Endothelial cell of umbilical vein (primary cell): ENCODE measurements around the gene DHX30. TPM values are rescaled to one million over a fixed set of nuclear protein-coding genes. Genes with fewer than 3 reads are reported as not detected.

Experiments
- BruUV-seq: library from RNA; stranded (reverse); fragments of 400-500 nt; replicated peaks from 2 replicates; lab custom pipeline; 2021; lab: Mats Ljungman, UMichigan
- CTCF ChIA-PET: fragments of 300-600, 350-600 bp; sonication (Branson Sonifier 250); formaldehyde crosslinking; loops from one replicate; lab custom pipeline; 2021; ENCODE audit warnings: antibody characterized with exemption, inconsistent platforms; lab: Charles Lee
- POLR2A ChIA-PET: fragments of 300-600, 350-600 bp; sonication (Branson Sonifier 250); formaldehyde crosslinking; loops from one replicate; lab custom pipeline; 2021; ENCODE audit warnings: antibody characterized with exemption, inconsistent platforms; lab: Charles Lee
- DNase-seq: peaks from one replicate; pipeline ENCODE4 v3.0.0-alpha.2; 2011; ENCODE audit warnings: low read depth, low spot score
- FAIRE-seq: peaks from 2 replicates; lab custom pipeline; 2011; peaks lifted over from hg19 to GRCh38; lab: Jason Lieb, UNC
- H2AFZ ChIP-seq: 2 replicates; pipeline ENCODE4 v1.6.0; 2012; ENCODE audit warnings: low read depth, low read length, control low read depth, inconsistent platforms
- H3K27ac ChIP-seq: 2 replicates; pipeline ENCODE4 v1.5.1; 2011; ENCODE audit warnings: low read depth, mild to moderate bottlenecking, control low read depth, low read length, moderate library complexity; ENCODE audit not compliant: insufficient read depth
- H3K27me3 ChIP-seq, 2 experiments: 2 replicates each; pipeline versions ENCODE4 v1.6.0 to v1.6.1; 2011; ENCODE audit warnings: low read length in 2 of 2, mixed read lengths in 1 of 2; ENCODE audit not compliant: control insufficient read depth in 2 of 2, insufficient read depth in 2 of 2
- H3K36me3 ChIP-seq, 2 experiments: 2 replicates in 1 of 2; 3 replicates in 1 of 2; pipeline ENCODE4 v1.5.1; 2011; ENCODE audit warnings: low read length in 2 of 2, mild to moderate bottlenecking in 1 of 2, moderate library complexity in 1 of 2; ENCODE audit not compliant: control insufficient read depth in 2 of 2, insufficient read depth in 2 of 2; ENCODE audit errors: extremely low read depth in 1 of 2
- H3K4me1 ChIP-seq: 3 replicates; pipeline ENCODE4 v1.5.1; 2011; ENCODE audit warnings: mild to moderate bottlenecking, low read length; ENCODE audit not compliant: control insufficient read depth, insufficient read depth; ENCODE audit errors: extremely low read depth
- H3K4me2 ChIP-seq: 2 replicates; pipeline ENCODE4 v1.6.1; 2011; ENCODE audit warnings: low read length, control low read depth, mixed read lengths; ENCODE audit not compliant: insufficient read depth
- H3K4me3 ChIP-seq, 3 experiments: fragments of 200-600 bp in 1 of 3; sonication (generic), shearing (Covaris generic) in 1 of 3; replicated peaks in 1 of 3; 2 replicates each; pipeline ENCODE4 v1.5.1; 2011 to 2016; ENCODE audit warnings: control low read depth in 3 of 3, low read length in 3 of 3, mild to moderate bottlenecking in 2 of 3, inconsistent platforms in 1 of 3, low read depth in 1 of 3, moderate library complexity in 1 of 3; ENCODE audit not compliant: insufficient read depth in 1 of 3
- H3K79me2 ChIP-seq: 2 replicates; pipeline ENCODE4 v1.6.0; 2012; ENCODE audit warnings: low read length, inconsistent platforms; ENCODE audit not compliant: control insufficient read depth, insufficient read depth
- H3K9ac ChIP-seq: replicated peaks from 2 replicates; pipeline ENCODE3; 2011; ENCODE audit warnings: low read length, control low read depth; ENCODE audit not compliant: insufficient read depth; ENCODE audit errors: extremely low read depth
- H3K9me1 ChIP-seq: replicated peaks from 3 replicates; pipeline ENCODE4 v1.6.0; 2011; ENCODE audit warnings: mild to moderate bottlenecking, low read length; ENCODE audit not compliant: control insufficient read depth, insufficient read depth; ENCODE audit errors: extremely low read depth
- H3K9me3 ChIP-seq: replicated peaks from 2 replicates; pipeline ENCODE4 v1.5.1; 2012; ENCODE audit warnings: low read length, inconsistent platforms; ENCODE audit not compliant: control insufficient read depth, insufficient read depth
- H4K20me1 ChIP-seq: replicated peaks from 2 replicates; pipeline ENCODE3; 2011; ENCODE audit warnings: mild to moderate bottlenecking, low read length; ENCODE audit not compliant: control insufficient read depth, insufficient read depth; ENCODE audit errors: extremely low read depth
- EZH2 ChIP-seq: IDR thresholded peaks from 2 replicates; pipeline ENCODE4 v1.6.1; 2012; ENCODE audit warnings: borderline replicate concordance, low read depth, mild to moderate bottlenecking, moderate library complexity, low read length, inconsistent platforms; ENCODE audit not compliant: severe bottlenecking
- FOS ChIP-seq: IDR thresholded peaks from 2 replicates; pipeline ENCODE4 v1.6.1; 2011; ENCODE audit warnings: mild to moderate bottlenecking, low read length, moderate library complexity, borderline replicate concordance; ENCODE audit not compliant: insufficient read depth
- GATA2 ChIP-seq: IDR thresholded peaks from 2 replicates; pipeline ENCODE4 v1.7.0; 2011; ENCODE audit warnings: low read depth, mild to moderate bottlenecking, moderate library complexity, mixed read lengths, low read length; ENCODE audit not compliant: insufficient read length, insufficient read depth
- JUN ChIP-seq: IDR thresholded peaks from 2 replicates; pipeline ENCODE4 v1.6.1; 2011; ENCODE audit warnings: borderline replicate concordance, low read depth; ENCODE audit not compliant: insufficient read length, insufficient read depth
- POLR2AphosphoS5 ChIP-seq: IDR thresholded peaks from 2 replicates; pipeline ENCODE4 v1.6.1; 2012; ENCODE audit warnings: low read depth, mild to moderate bottlenecking, control low read depth, low read length, moderate library complexity; ENCODE audit not compliant: insufficient read depth
- dilution Hi-C: fragments of 300-500 bp; cut with MboI; formaldehyde crosslinking; loops from one replicate; pipeline ENCODE4 v1.15.0; 2019; ENCODE audit warnings: low sequenced_read_pairs; ENCODE audit not compliant: extremely low pct_ligation_motif_present
- intact Hi-C: fragments of 100-400 bp; cut with micrococcal nuclease; formaldehyde crosslinking; loops from one replicate; pipeline ENCODE4 v1.10.0; 2022
- polyA plus RNA-seq, 4 experiments: library from polyadenylated mRNA; depleted of rRNA in 3 of 4; stranded (reverse) in 3 of 4; unstranded in 1 of 4; fragments of >200 nt; gene quantifications; 2 replicates each; pipeline versions ENCODE4 v1.2.1 to v1.2.3, GENCODE V29; 2011 to 2012; ENCODE audit warnings: missing spikeins in 1 of 4
- total RNA-seq: library from RNA; stranded (reverse); gene quantifications from 2 replicates; pipeline ENCODE4 v1.2.3, GENCODE V29; 2021
- TF ChIP-seq, protein P1 (sequence below): IDR thresholded peaks from 2 replicates; pipeline ENCODE4 v1.6.1; 2011; ENCODE audit not compliant: insufficient read depth, insufficient read length

The DHX30 gene
- total and polyA plus RNA-seq, 2 donors (not counting 3 experiments of a cell fraction or from before 2014, with no cell fraction given), result 79.0 to 86.9 TPM

DNA sequence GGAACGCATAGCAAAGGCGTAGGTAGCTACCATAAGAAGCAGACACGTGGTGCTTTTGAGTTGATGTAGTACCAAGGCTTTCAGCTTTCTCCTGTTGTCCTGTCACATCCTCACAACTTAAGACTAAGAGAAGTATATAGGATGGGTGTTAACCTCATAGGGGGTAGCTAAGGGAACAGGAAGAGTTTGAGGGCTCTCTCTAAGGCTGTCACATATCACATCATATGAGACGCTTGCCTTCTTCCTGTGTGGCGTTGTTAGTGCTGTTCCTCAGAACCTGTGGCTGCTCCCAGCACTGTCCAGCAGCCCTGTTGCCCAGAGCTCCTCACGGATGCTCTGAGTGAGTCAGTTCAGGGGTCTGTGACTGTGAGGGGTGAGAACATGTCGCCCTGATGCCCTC lies 14.7 kb downstream of the DHX30 start:
- Histone ChIP-seq H3K4me2 (no peak overlapping the region), H3K9ac (no peak overlapping the region), H3K9me3 (no peaks in the 10 kb centered on the region), H3K36me3 (peaks cover 2 to 10% of the 10 kb centered on the region in 2 experiments), H3K27ac (no peak overlapping the region), H4K20me1 (no peaks in the 10 kb centered on the region), H2AFZ (no peak overlapping the region), H3K4me3 (no peak overlapping the region), H3K79me2 (no peaks in the 10 kb centered on the region), H3K27me3 (no peaks in the 10 kb centered on the region), H3K4me1 (no peaks in the 10 kb centered on the region), H3K9me1 (no peaks in the 10 kb centered on the region)
- DNase-seq (no peak), FAIRE-seq (no peak)
- no TSS peak for BruUV-seq
- dilution Hi-C loops, result no loop called here
- CTCF ChIA-PET, result interaction anchor here (1.5 kb wide), 1 partner anchor 334 kb away, joined by 4 read pairs; no protein-coding TSS in a partner anchor
- TF ChIP-seq EZH2 (no peak), GATA2 (no peak), FOS (no peak), POLR2AphosphoS5 (no peak), JUN (no peak)
- TF ChIP-seq, protein P1, sequence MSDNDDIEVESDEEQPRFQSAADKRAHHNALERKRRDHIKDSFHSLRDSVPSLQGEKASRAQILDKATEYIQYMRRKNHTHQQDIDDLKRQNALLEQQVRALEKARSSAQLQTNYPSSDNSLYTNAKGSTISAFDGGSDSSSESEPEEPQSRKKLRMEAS, result no peak
- POLR2A ChIA-PET, result no interaction called here
- intact Hi-C loops, result no loop called here
